Activated T-helper 1 cell treated with anti-CD3 and anti-CD28 coated beads, Interleukin-12 subunit alpha, Interleukin-12 subunit beta, Interleukin-2, Interleukin-4 antibody, amounts not matched to agents 30 ng/mL and 10 ng/mL and 1 ng/mL, durations not matched to agents 14 hours and 24 hours and 36 hours (primary cell): ENCODE data around the gene PHF1. TPM values are rescaled to one million over a fixed set of nuclear protein-coding genes. Genes with fewer than 3 reads are reported as not detected.

ENCODE experiments used
- DNase-seq: peaks from one replicate; pipeline ENCODE4 v3.0.0; 2021; ENCODE audit warnings: low spot score
- H3K27ac Mint-ChIP-seq: one replicate; pipeline ENCODE4 v1.8.0; 2021; ENCODE audit warnings: mild to moderate bottlenecking, mixed read lengths
- H3K27me3 Mint-ChIP-seq: one replicate; pipeline ENCODE4 v1.8.0; 2022; ENCODE audit warnings: mild to moderate bottlenecking, moderate library complexity, mixed read lengths; ENCODE audit not compliant: insufficient read depth
- H3K36me3 Mint-ChIP-seq: one replicate; pipeline ENCODE4 v1.8.0; 2021; ENCODE audit warnings: low read depth, mixed read lengths
- H3K4me1 Mint-ChIP-seq: one replicate; pipeline ENCODE4 v1.8.0; 2021; ENCODE audit warnings: low read depth, mixed read lengths
- H3K4me3 Mint-ChIP-seq: one replicate; pipeline ENCODE4 v1.8.0; 2021; ENCODE audit warnings: mild to moderate bottlenecking, moderate library complexity, mixed read lengths
- H3K9me3 Mint-ChIP-seq: one replicate; pipeline ENCODE4 v1.8.0; 2021; ENCODE audit warnings: mixed read lengths
- intact Hi-C: fragments of 100-400 bp; cut with micrococcal nuclease; formaldehyde crosslinking; loops from one replicate; pipeline ENCODE4 v1.15.1; 2024
- total RNA-seq: library from RNA; stranded (reverse); gene quantifications from 2 replicates; pipeline ENCODE4 v1.2.3, GENCODE V29; 2022

The PHF1 gene
- total RNA-seq, 1 donor from 2014 or later = 38.8 TPM

GRCh38 chr6:33425668-33426577, 15.1 kb downstream of the PHF1 start:
- DNase-seq = peak; percentile 72
- H3K27ac Mint-ChIP-seq = peak overlapping the region; percentile 92
- H3K4me1 Mint-ChIP-seq = peaks cover 77% of the 10 kb centered on the region
- no peaks in the 10 kb centered on the region for H3K9me3 Mint-ChIP-seq
- H3K4me3 Mint-ChIP-seq = peak overlapping the region; percentile 89
- no peaks in the 10 kb centered on the region for H3K27me3 Mint-ChIP-seq
- intact Hi-C loops = loop anchor here (1.0 to 5.0 kb wide), 7 partner anchors 8 to 196 kb away; partner anchors contain the start of genes CUTA, ITPR3, KIFC1 and PHF1
- peaks cover 17% of the 10 kb centered on the region for H3K36me3 Mint-ChIP-seq

GRCh38 chr6:33426590-33427511, 16.0 kb downstream of the PHF1 start:
- peaks cover 74% of the 10 kb centered on the region for H3K4me1 Mint-ChIP-seq
- H3K27ac Mint-ChIP-seq = peak overlapping the region; percentile 92
- H3K9me3 Mint-ChIP-seq = no peaks in the 10 kb centered on the region
- H3K36me3 Mint-ChIP-seq = peaks cover 17% of the 10 kb centered on the region
- no peak for DNase-seq
- intact Hi-C loops = loop anchor here (1.0 to 5.0 kb wide), 6 partner anchors 9 to 195 kb away; partner anchors contain the start of genes CUTA, ITPR3, KIFC1 and RPS18
- H3K27me3 Mint-ChIP-seq = no peaks in the 10 kb centered on the region
- H3K4me3 Mint-ChIP-seq = peak overlapping the region; percentile 89

GRCh38 chr6:33427585-33428223, 16.9 kb downstream of the PHF1 start:
- Mint-ChIP-seq H3K27ac (peak overlapping the region; percentile 92), H3K9me3 (no peaks in the 10 kb centered on the region), H3K27me3 (no peaks in the 10 kb centered on the region), H3K4me1 (peaks cover 82% of the 10 kb centered on the region), H3K4me3 (peak overlapping the region; percentile 89), H3K36me3 (peaks cover 19% of the 10 kb centered on the region)
- peak; percentile 51 for DNase-seq
- intact Hi-C loops = loop anchor here (2.0 to 5.0 kb wide), 3 partner anchors 143 to 195 kb away; partner anchors contain the start of genes ITPR3, RPS18 and VPS52

GRCh38 chr6:33428224-33428965, 17.6 kb downstream of the PHF1 start:
- H3K9me3 Mint-ChIP-seq = no peaks in the 10 kb centered on the region
- intact Hi-C loops = loop anchor here (5.0 kb wide), 2 partner anchors 156 to 194 kb away; partner anchors contain the start of genes ITPR3, RPS18 and VPS52
- peaks cover 79% of the 10 kb centered on the region for H3K4me1 Mint-ChIP-seq
- peak overlapping the region; percentile 88 for H3K27ac Mint-ChIP-seq
- no peak for DNase-seq
- peak overlapping the region; percentile 89 for H3K4me3 Mint-ChIP-seq
- H3K27me3 Mint-ChIP-seq = no peaks in the 10 kb centered on the region
- peaks cover 18% of the 10 kb centered on the region for H3K36me3 Mint-ChIP-seq

GRCh38 chr6:33428966-33429749, 18.3 kb downstream of the PHF1 start:
- H3K27me3 Mint-ChIP-seq = no peaks in the 10 kb centered on the region
- peak overlapping the region; percentile 88 for H3K27ac Mint-ChIP-seq
- peaks cover 15% of the 10 kb centered on the region for H3K36me3 Mint-ChIP-seq
- intact Hi-C loops = loop anchor here (5.0 kb wide), 2 partner anchors 157 to 193 kb away; partner anchors contain the start of genes ITPR3, RPS18 and VPS52
- H3K9me3 Mint-ChIP-seq = no peaks in the 10 kb centered on the region
- peak overlapping the region; percentile 89 for H3K4me3 Mint-ChIP-seq
- H3K4me1 Mint-ChIP-seq = peaks cover 72% of the 10 kb centered on the region
- no peak for DNase-seq

DNA sequence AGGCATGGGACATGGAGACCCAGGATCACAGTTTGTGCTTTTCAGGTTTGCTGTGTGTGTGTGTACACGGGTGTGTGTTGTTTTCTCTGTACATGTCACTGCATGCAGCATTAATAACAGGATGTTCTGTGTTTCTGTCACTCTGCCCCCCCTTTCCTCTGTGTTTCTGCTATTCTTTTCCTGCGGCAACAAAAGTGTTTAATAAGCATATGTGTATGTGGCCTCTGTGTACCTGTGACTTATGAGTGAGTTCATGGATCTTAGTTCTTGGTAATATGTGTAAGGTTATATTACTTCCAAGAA, 18.9 kb downstream of the PHF1 start:
- no peaks in the 10 kb centered on the region for H3K27me3 Mint-ChIP-seq
- peaks cover 11% of the 10 kb centered on the region for H3K36me3 Mint-ChIP-seq
- intact Hi-C loops = loop anchor here (2.0 to 5.0 kb wide), 3 partner anchors 13 to 193 kb away; partner anchors contain the start of genes ITPR3, RPS18 and VPS52
- no peaks in the 10 kb centered on the region for H3K9me3 Mint-ChIP-seq
- H3K4me3 Mint-ChIP-seq = peak overlapping the region; percentile 89
- peak overlapping the region; percentile 88 for H3K27ac Mint-ChIP-seq
- peaks cover 66% of the 10 kb centered on the region for H3K4me1 Mint-ChIP-seq
- no peak for DNase-seq

GRCh38 chr6:33430334-33430733, 19.5 kb downstream of the PHF1 start:
- Mint-ChIP-seq H3K4me3 (peak overlapping the region; percentile 89), H3K27ac (peak overlapping the region; percentile 88), H3K4me1 (peaks cover 60% of the 10 kb centered on the region), H3K36me3 (peaks cover 14% of the 10 kb centered on the region), H3K9me3 (no peaks in the 10 kb centered on the region), H3K27me3 (no peaks in the 10 kb centered on the region)
- no peak for DNase-seq
- intact Hi-C loops = loop anchor here (2.0 kb wide), 1 partner anchor 14 kb away; no protein-coding TSS in a partner anchor

DNA sequence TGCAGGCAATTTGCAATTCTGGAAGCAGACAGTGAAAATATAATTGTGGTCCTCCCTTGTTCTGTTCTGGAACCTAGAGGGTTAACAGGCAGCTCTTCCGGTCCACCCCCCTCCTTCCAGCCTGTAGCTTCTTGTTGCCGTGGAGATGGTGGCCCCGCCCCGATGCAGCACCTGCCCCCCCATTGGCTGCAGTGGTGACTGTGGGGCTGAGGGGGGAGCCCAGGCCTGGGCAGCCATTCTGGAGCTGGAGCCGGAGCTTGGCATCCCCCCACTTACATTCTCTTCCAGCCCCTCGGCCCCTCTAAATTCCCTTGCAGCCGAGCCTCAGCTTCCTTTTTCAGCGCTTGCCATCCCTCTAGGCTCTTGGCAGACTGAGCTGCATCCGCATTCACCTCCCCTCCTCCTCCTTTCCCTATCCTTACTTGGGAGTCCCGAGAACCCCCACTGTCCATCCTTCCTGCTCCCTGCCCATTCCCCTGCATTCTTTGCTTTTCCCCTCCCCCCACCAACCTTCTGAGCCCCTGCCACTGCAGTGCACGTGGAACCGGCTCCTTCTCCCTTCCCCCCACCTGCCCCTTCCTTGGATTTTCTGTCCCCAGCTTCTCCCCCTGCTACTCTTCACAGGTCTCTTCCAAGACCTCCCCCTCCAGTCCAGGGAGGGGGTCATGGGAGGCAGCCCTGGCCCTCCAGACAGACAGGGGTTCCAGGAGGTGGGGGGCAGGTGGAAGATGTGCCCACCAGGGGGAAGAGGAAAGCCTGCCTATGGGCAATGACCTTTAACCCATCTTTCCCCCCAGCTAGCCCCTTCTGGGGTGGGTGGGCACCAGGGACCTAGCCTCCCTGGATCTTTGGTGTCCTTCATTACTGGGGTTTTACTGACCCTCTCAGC, 20.4 kb downstream of the PHF1 start:
- intact Hi-C loops = loop anchor here (1.0 to 2.0 kb wide), 2 partner anchors 14 to 23 kb away; partner anchors contain the start of gene ZBTB9
- H3K27ac Mint-ChIP-seq = peak overlapping the region; percentile 88
- no peaks in the 10 kb centered on the region for H3K9me3 Mint-ChIP-seq

DNA sequence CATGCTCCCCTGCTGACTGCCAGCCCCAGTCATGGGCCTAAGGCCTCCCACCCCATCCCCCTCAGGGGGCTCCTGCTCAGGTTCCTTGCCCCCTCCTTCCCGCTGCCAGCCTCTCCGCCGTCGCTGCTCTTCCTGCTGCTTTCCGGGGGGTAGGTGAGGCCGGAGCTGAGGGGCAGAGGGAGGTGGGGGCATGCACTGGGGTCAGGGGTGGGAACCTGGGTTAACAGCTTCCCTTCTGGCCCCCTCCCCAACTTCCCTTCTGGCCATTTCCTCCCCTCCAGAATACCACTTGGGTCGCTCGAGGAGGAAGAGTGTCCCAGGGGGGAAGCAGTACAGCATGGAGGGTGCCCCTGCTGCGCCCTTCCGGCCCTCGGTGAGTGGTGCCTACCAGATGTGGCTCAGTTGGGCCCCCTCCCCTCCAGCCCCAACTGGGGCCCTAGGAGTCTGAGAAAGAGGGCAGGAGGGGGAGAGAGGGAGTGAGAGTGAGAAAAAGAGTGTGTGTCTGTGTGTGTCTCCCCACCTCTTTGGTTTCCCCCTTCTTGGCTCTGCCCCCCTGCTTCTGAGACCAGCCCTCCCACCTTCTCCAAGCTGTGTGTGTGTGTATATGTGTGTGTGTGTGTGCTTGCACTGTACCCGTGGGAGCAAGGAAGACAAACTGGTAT, 21.2 kb downstream of the PHF1 start:
- Mint-ChIP-seq H3K27ac (peak overlapping the region; percentile 8), H3K4me1 (peaks cover 49% of the 10 kb centered on the region), H3K27me3 (no peaks in the 10 kb centered on the region), H3K4me3 (no peak overlapping the region), H3K9me3 (no peaks in the 10 kb centered on the region), H3K36me3 (peaks cover 23% of the 10 kb centered on the region)
- no peak for DNase-seq
- intact Hi-C loops = loop anchor here (1.0 to 2.0 kb wide), 2 partner anchors 15 to 22 kb away; partner anchors contain the start of gene ZBTB9

More for the DNA sequence above, 20.4 kb downstream of the PHF1 start:
- DNase-seq = peak; percentile 75
- Mint-ChIP-seq H3K4me3 (peak overlapping the region; percentile 89), H3K36me3 (peaks cover 20% of the 10 kb centered on the region), H3K27me3 (no peaks in the 10 kb centered on the region), H3K4me1 (peaks cover 55% of the 10 kb centered on the region)

DNA sequence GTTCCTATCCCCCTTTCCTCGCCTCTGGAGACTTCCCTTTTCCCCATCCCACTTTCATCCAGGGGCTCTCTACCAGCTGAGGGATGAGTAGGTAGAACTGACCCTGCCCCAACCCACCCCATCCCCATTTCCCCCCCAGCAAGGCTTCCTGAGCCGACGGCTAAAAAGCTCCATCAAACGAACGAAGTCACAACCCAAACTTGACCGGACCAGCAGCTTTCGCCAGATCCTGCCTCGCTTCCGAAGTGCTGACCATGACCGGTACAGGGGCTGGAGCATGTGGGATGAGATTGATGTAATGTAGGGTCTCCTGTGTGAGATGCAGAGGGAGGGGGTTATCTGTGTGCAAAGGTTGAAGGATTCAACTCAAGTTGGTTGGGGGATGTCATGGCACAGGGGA, 21.7 kb downstream of the PHF1 start:
- Mint-ChIP-seq H3K9me3 (no peaks in the 10 kb centered on the region), H3K27me3 (no peaks in the 10 kb centered on the region), H3K36me3 (peaks cover 27% of the 10 kb centered on the region), H3K4me3 (no peak overlapping the region), H3K27ac (peak overlapping the region; percentile 24), H3K4me1 (peaks cover 44% of the 10 kb centered on the region)
- DNase-seq = no peak
- intact Hi-C loops = no loop called here
